Measurements from ENCODE around the gene GAN. TPM values are rescaled to one million over a fixed set of nuclear protein-coding genes. Genes with fewer than 3 reads are reported as not detected.

The GAN gene
- total and polyA plus RNA-seq, 2 of the 4 experiments (the other 2 are of a cell fraction) = 1.1 to 5.7 TPM

- peaks cover 4% of the 10 kb centered on the region; the same call in 1 of the 2 replicates for H3K9me3 ChIP-seq (ENCODE audit: control insufficient read depth, insufficient read depth, low read length)
- H3K4me1 ChIP-seq (ENCODE audit: control insufficient read depth, insufficient read depth, low read length) = peaks cover 2% of the 10 kb centered on the region; the same call in 1 of the 2 replicates
- POLR2A ChIA-PET (ENCODE audit: unreplicated experiment) = interaction anchor here (0.6 kb wide), 1 partner anchor 11 kb away, joined by 9 read pairs; no protein-coding TSS in a partner anchor
- DNase-seq (no peak), ATAC-seq (ENCODE audit: low read depth) (no peak)
- H3K36me3 ChIP-seq (ENCODE audit: control insufficient read depth, insufficient read depth, low read length) = no peaks in the 10 kb centered on the region
- no peak overlapping the region for H3K18ac ChIP-seq (ENCODE audit: low read depth, low read length)
- no peak overlapping the region for H3K14ac ChIP-seq (replicated peaks; ENCODE audit: low read depth, low read length)
- H4K8ac ChIP-seq (ENCODE audit: low read depth in 2 of 2, low read length in 2 of 2) = no peak overlapping the region
- intact Hi-C loops (cut with micrococcal nuclease) (loop anchor here (1.0 to 10.0 kb wide), 6 partner anchors 108 to 320 kb away; no protein-coding TSS in a partner anchor), in situ Hi-C loops (cut with MboI; ENCODE audit: low sequenced_read_pairs) (loop anchor here (5.0 kb wide), 1 partner anchor 324 kb away; no protein-coding TSS in a partner anchor), dilution Hi-C loops (cut with HindIII; ENCODE audit: low sequenced_read_pairs, unreplicated experiment) (no loop called here)
- H2BK120ac ChIP-seq (ENCODE audit: low read depth, low read length) = no peak overlapping the region
- no peak overlapping the region for H2BK15ac ChIP-seq (ENCODE audit: low read depth, low read length)
- no CpG with 5 or more reads among the region's 5 CpGs for WGBS, 2 experiments (ENCODE audit: extremely low coverage in 2 of 2, insufficient read length in 1 of 2)
- no peak overlapping the region for H3K4ac ChIP-seq (ENCODE audit: low read depth, low read length)
- H3K4me2 ChIP-seq (ENCODE audit: low read depth, low read length) = no peak overlapping the region
- H4K5ac ChIP-seq (ENCODE audit: low read depth, low read length) = no peak overlapping the region
- CTCF ChIA-PET = interaction anchor here (0.6 to 1.3 kb wide), 6 partner anchors 8 to 470 kb away, joined by 3 to 9 read pairs (median 4); no protein-coding TSS in a partner anchor
- no peak overlapping the region for H2AK5ac ChIP-seq (ENCODE audit: low read depth, low read length)
- no peak overlapping the region for H3K27ac ChIP-seq (ENCODE audit: insufficient read depth, low read length)
- H3K9ac ChIP-seq (ENCODE audit: low read depth, low read length) = no peak overlapping the region
- H4K91ac ChIP-seq (ENCODE audit: insufficient read depth, low read depth, low read length) = no peak overlapping the region
- TF ChIP-seq MAFK (IDR thresholded peaks at IDR 0.05; ENCODE audit: low read depth, low read length) (no peak), RCOR1 (IDR thresholded peaks at IDR 0.05; ENCODE audit: insufficient replicate concordance, low read length) (no peak), POLR2A (IDR thresholded peaks at IDR 0.05; ENCODE audit: low read depth, low read length) (no peak), SMC3 (IDR thresholded peaks at IDR 0.05; ENCODE audit: low read depth, low read length) (no peak), MXI1 (IDR thresholded peaks at IDR 0.05; ENCODE audit: borderline replicate concordance, low read depth, low read length) (no peak), CHD1 (IDR thresholded peaks at IDR 0.05; ENCODE audit: low read depth, low read length) (no peak), ELK1 (IDR thresholded peaks at IDR 0.05; ENCODE audit: borderline replicate concordance, low read depth, low read length) (no peak), MAZ (IDR thresholded peaks at IDR 0.05; ENCODE audit: borderline replicate concordance, low read depth, low read length) (no peak), USF2 (IDR thresholded peaks at IDR 0.05; ENCODE audit: low read depth, low read length) (no peak), RFX5 (IDR thresholded peaks at IDR 0.05; ENCODE audit: low read depth, low read length) (no peak), NFE2L2 (IDR thresholded peaks at IDR 0.05; ENCODE audit: low read depth, low read length) (no peak), BHLHE40 (IDR thresholded peaks at IDR 0.05; ENCODE audit: low read depth, low read length) (no peak), FOS (IDR thresholded peaks at IDR 0.05; ENCODE audit: low read depth, low read length) (no peak), RAD21 (IDR thresholded peaks at IDR 0.05; ENCODE audit: low read length) (no peak), CEBPB (IDR thresholded peaks at IDR 0.05; ENCODE audit: low read depth, low read length) (no peak)
- TF ChIP-seq, protein P1, sequence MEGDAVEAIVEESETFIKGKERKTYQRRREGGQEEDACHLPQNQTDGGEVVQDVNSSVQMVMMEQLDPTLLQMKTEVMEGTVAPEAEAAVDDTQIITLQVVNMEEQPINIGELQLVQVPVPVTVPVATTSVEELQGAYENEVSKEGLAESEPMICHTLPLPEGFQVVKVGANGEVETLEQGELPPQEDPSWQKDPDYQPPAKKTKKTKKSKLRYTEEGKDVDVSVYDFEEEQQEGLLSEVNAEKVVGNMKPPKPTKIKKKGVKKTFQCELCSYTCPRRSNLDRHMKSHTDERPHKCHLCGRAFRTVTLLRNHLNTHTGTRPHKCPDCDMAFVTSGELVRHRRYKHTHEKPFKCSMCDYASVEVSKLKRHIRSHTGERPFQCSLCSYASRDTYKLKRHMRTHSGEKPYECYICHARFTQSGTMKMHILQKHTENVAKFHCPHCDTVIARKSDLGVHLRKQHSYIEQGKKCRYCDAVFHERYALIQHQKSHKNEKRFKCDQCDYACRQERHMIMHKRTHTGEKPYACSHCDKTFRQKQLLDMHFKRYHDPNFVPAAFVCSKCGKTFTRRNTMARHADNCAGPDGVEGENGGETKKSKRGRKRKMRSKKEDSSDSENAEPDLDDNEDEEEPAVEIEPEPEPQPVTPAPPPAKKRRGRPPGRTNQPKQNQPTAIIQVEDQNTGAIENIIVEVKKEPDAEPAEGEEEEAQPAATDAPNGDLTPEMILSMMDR (conservative IDR thresholded peaks at IDR 0.05; ENCODE audit: low read depth, low read length) = no peak
- H3K9me1 ChIP-seq (ENCODE audit: insufficient read depth, low read length) = peaks cover 3% of the 10 kb centered on the region
- peak overlapping the region; percentile 92 for H2AFZ ChIP-seq (replicated peaks; ENCODE audit: low read length, poor library complexity)
- no peak overlapping the region for H2BK20ac ChIP-seq (ENCODE audit: low read depth, low read length)
- H2BK5ac ChIP-seq (ENCODE audit: low read depth, low read length, poor library complexity, severe bottlenecking) = no peak overlapping the region
- no TSS peak for BruUV-seq (replicated peaks)
- 0 out of 2 replicates have a peak, but pooled peaks cover 4% of the 10 kb centered on the region for H4K20me1 ChIP-seq (ENCODE audit: insufficient read depth, low read length)
- H3K23ac ChIP-seq (ENCODE audit: low read depth, low read length) = no peak overlapping the region
- H3K79me1 ChIP-seq (ENCODE audit: low read depth in 1 of 2, low read length in 2 of 2) = no peaks in the 10 kb centered on the region
- H2AK9ac ChIP-seq (replicated peaks; ENCODE audit: low read depth, low read length, poor library complexity) = no peak overlapping the region
- no peak overlapping the region for H3K56ac ChIP-seq (ENCODE audit: extremely low read depth, insufficient read depth, low read length)
- H3K4me3 ChIP-seq (ENCODE audit: insufficient read depth, low read depth, low read length) = no peak overlapping the region
- no peaks in the 10 kb centered on the region for H3K27me3 ChIP-seq (ENCODE audit: control insufficient read depth, insufficient read depth, low read length)
These were observed 88.4 kb downstream of the GAN start for GRCh38 chr16:81403208-81403600.

Data from IMR-90 (cell line).